Activated CD4-positive, alpha-beta T cell treated with anti-CD3 and anti-CD28 coated beads, Interleukin-2, amount 50 U/mL, for 16 hours (primary cell): Measurements from ENCODE around the gene XPNPEP2.

Source experiments
- DNase-seq: peaks from one replicate; pipeline ENCODE4 v3.0.0-alpha.2; 2020

Gene XPNPEP2

GRCh38 chrX:129780441-129781105 is 41.8 kb downstream of the XPNPEP2 start:
- DNase-seq = no peak

- peak; percentile 91 for DNase-seq
Measured at GRCh38 chrX:129781134-129781672, 42.4 kb downstream of the XPNPEP2 start.

- DNase-seq = no peak
Measured at GRCh38 chrX:129781680-129782495, 43.1 kb downstream of the XPNPEP2 start.

- no peak for DNase-seq
Measured at GRCh38 chrX:129782706-129783105, 43.9 kb downstream of the XPNPEP2 start.

- DNase-seq = no peak
Measured at GRCh38 chrX:129783291-129783713, 44.5 kb downstream of the XPNPEP2 start.

GRCh38 chrX:129784371-129784770 is 45.6 kb downstream of the XPNPEP2 start:
- DNase-seq = no peak

- DNase-seq = no peak
Measured at GRCh38 chrX:129785160-129785947, 46.6 kb downstream of the XPNPEP2 start.

GRCh38 chrX:129786210-129786651 is 47.5 kb downstream of the XPNPEP2 start:
- DNase-seq = no peak

GRCh38 chrX:129787336-129788055 is 48.7 kb downstream of the XPNPEP2 start:
- DNase-seq = no peak

- DNase-seq = no peak
Measured at GRCh38 chrX:129788527-129788926, 49.7 kb downstream of the XPNPEP2 start.

GRCh38 chrX:129790146-129790545 is 51.4 kb downstream of the XPNPEP2 start:
- DNase-seq = no peak

- no peak for DNase-seq
Measured at GRCh38 chrX:129790808-129791207, 52.0 kb downstream of the XPNPEP2 start.

- no peak for DNase-seq
Measured at GRCh38 chrX:129791336-129791735, 52.6 kb downstream of the XPNPEP2 start.

GRCh38 chrX:129791961-129792570 is 53.3 kb downstream of the XPNPEP2 start:
- DNase-seq = no peak

GRCh38 chrX:129792586-129793291 is 54.0 kb downstream of the XPNPEP2 start:
- no peak for DNase-seq

- DNase-seq = no peak
Measured at GRCh38 chrX:129793604-129794191, 54.9 kb downstream of the XPNPEP2 start.

GRCh38 chrX:129795584-129795983 is 56.8 kb downstream of the XPNPEP2 start:
- no peak for DNase-seq

- no peak for DNase-seq
Measured at GRCh38 chrX:129797251-129797906, 58.6 kb downstream of the XPNPEP2 start.

- DNase-seq = no peak
Measured at GRCh38 chrX:129798456-129798855, 59.7 kb downstream of the XPNPEP2 start.

- no peak for DNase-seq
Measured at GRCh38 chrX:129798888-129799287, 60.1 kb downstream of the XPNPEP2 start.
